H1 (cell line): Measurements from ENCODE around the gene PTX4. TPM values are rescaled to one million over a fixed set of nuclear protein-coding genes. Genes with fewer than 3 reads are reported as not detected.
A peak's percentile ranks its signal among the peaks of the same experiment; 100 is the strongest.

Source experiments
- CTCF ChIA-PET: fragments of 300-600 bp; sonication (Branson Sonifier 250); formaldehyde crosslinking; loops from one replicate; lab custom pipeline; 2021; ENCODE audit not compliant: partially characterized antibody; lab: Charles Lee
- POLR2A ChIA-PET: fragments of 300-600 bp; sonication (Branson Sonifier 250); formaldehyde crosslinking; loops from one replicate; lab custom pipeline; 2021; ENCODE audit warnings: inconsistent platforms; ENCODE audit not compliant: partially characterized antibody; lab: Charles Lee
- DNase-seq, 2 experiments: peaks; one replicate each; pipeline versions ENCODE4 v3.0.0 to v3.0.0-alpha.2; 2010 to 2022; ENCODE audit warnings: low spot score in 2 of 2, low read depth in 1 of 2, mixed read lengths in 1 of 2
- FAIRE-seq: peaks from 2 replicates; lab custom pipeline; 2011; peaks lifted over from hg19 to GRCh38; lab: Jason Lieb, UNC
- H2AFZ ChIP-seq: 2 replicates; pipeline ENCODE4 v1.8.1; 2012; ENCODE audit warnings: low read length, inconsistent platforms
- H2AK5ac ChIP-seq: 2 replicates; pipeline ENCODE4 v1.6.1; 2013; ENCODE audit warnings: low read depth, low read length
- H2BK120ac ChIP-seq: replicated peaks from 2 replicates; pipeline ENCODE3; 2013; ENCODE audit warnings: low read depth, low read length, inconsistent platforms
- H2BK12ac ChIP-seq: 2 replicates; pipeline ENCODE4 v1.6.1; 2013; ENCODE audit warnings: low read depth, low read length
- H2BK15ac ChIP-seq: 2 replicates; pipeline ENCODE4 v1.6.1; 2013; ENCODE audit warnings: low read length
- H2BK20ac ChIP-seq: 2 replicates; pipeline ENCODE4 v1.6.1; 2013; ENCODE audit warnings: low read length
- H2BK5ac ChIP-seq: 2 replicates; pipeline ENCODE4 v1.6.1; 2013; ENCODE audit warnings: low read depth, low read length
- H3K14ac ChIP-seq: 2 replicates; pipeline ENCODE4 v1.6.1; 2013; ENCODE audit warnings: inconsistent platforms; ENCODE audit not compliant: insufficient read length
- H3K18ac ChIP-seq: 2 replicates; pipeline ENCODE4 v1.6.1; 2013; ENCODE audit warnings: low read length; ENCODE audit errors: extremely low read depth
- H3K23ac ChIP-seq: 2 replicates; pipeline ENCODE4 v1.6.1; 2013; ENCODE audit warnings: inconsistent platforms; ENCODE audit not compliant: insufficient read length
- H3K23me2 ChIP-seq: 2 replicates; pipeline ENCODE4 v1.6.1; 2013; ENCODE audit warnings: low read depth, low read length
- H3K27ac ChIP-seq: 2 replicates; pipeline ENCODE4 v1.6.1; 2011; ENCODE audit warnings: low read depth, low read length, inconsistent platforms
- H3K27me3 ChIP-seq, 4 experiments: replicated peaks in 1 of 4; 1 replicate in 1 of 4; 2 replicates in 3 of 4; pipeline versions ENCODE4 v1.6.1 to v1.8.1; 2011 to 2013; ENCODE audit warnings: low read length in 3 of 4, mild to moderate bottlenecking in 3 of 4, inconsistent platforms in 2 of 4, mixed read lengths in 2 of 4, moderate library complexity in 1 of 4; ENCODE audit not compliant: control insufficient read depth in 3 of 4, insufficient read depth in 3 of 4; ENCODE audit errors: extremely low read depth in 1 of 4
- H3K36me3 ChIP-seq, 4 experiments: 2 replicates each; pipeline versions ENCODE4 v1.6.1 to v1.8.1; 2011 to 2013; ENCODE audit warnings: mild to moderate bottlenecking in 4 of 4, low read length in 3 of 4, moderate library complexity in 2 of 4, control low read depth in 1 of 4, inconsistent platforms in 1 of 4; ENCODE audit not compliant: insufficient read depth in 4 of 4, control insufficient read depth in 2 of 4
- H3K4ac ChIP-seq: replicated peaks from 2 replicates; pipeline ENCODE3; 2013; ENCODE audit warnings: low read length, low read depth, mixed read lengths, inconsistent platforms; ENCODE audit not compliant: insufficient read length
- H3K4me1 ChIP-seq, 4 experiments: replicated peaks in 1 of 4; 1 replicate in 1 of 4; 2 replicates in 3 of 4; pipeline versions ENCODE4 v1.6.1 to v1.8.1; 2011 to 2013; ENCODE audit warnings: low read length in 3 of 4, inconsistent platforms in 2 of 4, mixed read lengths in 1 of 4; ENCODE audit not compliant: insufficient read depth in 4 of 4, control insufficient read depth in 3 of 4
- H3K4me2 ChIP-seq, 2 experiments: 2 replicates each; pipeline versions ENCODE4 v1.6.1 to v1.8.1; 2011 to 2013; ENCODE audit warnings: low read depth in 2 of 2, low read length in 2 of 2, control low read depth in 1 of 2, inconsistent platforms in 1 of 2, mild to moderate bottlenecking in 1 of 2; ENCODE audit not compliant: insufficient read depth in 1 of 2
- H3K4me3 ChIP-seq, 4 experiments: fragments of 200-600, 300-600 bp in 1 of 4; sonication (generic), shearing (Covaris generic), sonication (Bioruptor Twin) in 1 of 4; 2 replicates each; pipeline versions ENCODE4 v1.5.1 to v1.8.1; 2011 to 2016; ENCODE audit warnings: low read length in 4 of 4, low read depth in 3 of 4, control low read depth in 2 of 4, inconsistent platforms in 2 of 4, mild to moderate bottlenecking in 2 of 4, mixed read lengths in 1 of 4, moderate library complexity in 1 of 4; ENCODE audit not compliant: insufficient read depth in 2 of 4; ENCODE audit errors: extremely low read depth in 1 of 4
- H3K56ac ChIP-seq: replicated peaks from 2 replicates; pipeline ENCODE3; 2013; ENCODE audit warnings: low read depth, mild to moderate bottlenecking, mixed read lengths, low read length, inconsistent platforms; ENCODE audit not compliant: insufficient read length
- H3K79me1 ChIP-seq: 2 replicates; pipeline ENCODE4 v1.6.1; 2013; ENCODE audit warnings: low read depth, low read length, control low read depth
- H3K79me2 ChIP-seq, 2 experiments: 2 replicates each; pipeline versions ENCODE4 v1.6.1 to v1.8.1; 2012 to 2013; ENCODE audit warnings: low read length in 2 of 2, mild to moderate bottlenecking in 2 of 2, inconsistent platforms in 1 of 2; ENCODE audit not compliant: insufficient read depth in 2 of 2, control insufficient read depth in 1 of 2
- H3K9ac ChIP-seq, 4 experiments: replicated peaks in 1 of 4; 1 replicate in 1 of 4; 2 replicates in 3 of 4; pipeline versions ENCODE4 v1.6.1 to v1.8.1; 2011 to 2013; ENCODE audit warnings: low read depth in 3 of 4, low read length in 3 of 4, control low read depth in 2 of 4, mild to moderate bottlenecking in 2 of 4, moderate library complexity in 2 of 4, inconsistent platforms in 1 of 4; ENCODE audit errors: extremely low read depth in 1 of 4
- H3K9me3 ChIP-seq, 2 experiments: 2 replicates each; pipeline versions ENCODE4 v1.6.1 to v1.8.1; 2012 to 2013; ENCODE audit warnings: mild to moderate bottlenecking in 2 of 2, moderate library complexity in 2 of 2, control low read depth in 1 of 2, inconsistent platforms in 1 of 2, low read depth in 1 of 2, low read length in 1 of 2, mixed read lengths in 1 of 2; ENCODE audit not compliant: insufficient read depth in 2 of 2
- H4K20me1 ChIP-seq, 2 experiments: replicated peaks in 1 of 2; 2 replicates each; pipeline versions ENCODE3 to v1.8.1; 2011 to 2013; ENCODE audit warnings: inconsistent platforms in 2 of 2, low read length in 2 of 2, mild to moderate bottlenecking in 1 of 2; ENCODE audit not compliant: insufficient read depth in 2 of 2, control insufficient read depth in 1 of 2
- H4K5ac ChIP-seq: 2 replicates; pipeline ENCODE4 v1.6.1; 2013; ENCODE audit warnings: low read length, low read depth, mixed read lengths, inconsistent platforms; ENCODE audit not compliant: insufficient read length
- H4K8ac ChIP-seq: 2 replicates; pipeline ENCODE4 v1.8.0; 2013; ENCODE audit warnings: mild to moderate bottlenecking, moderate library complexity, low read length, inconsistent platforms; ENCODE audit not compliant: insufficient read depth; ENCODE audit errors: extremely low read depth
- H4K91ac ChIP-seq: replicated peaks from 2 replicates; pipeline ENCODE3; 2013; ENCODE audit warnings: low read length, mixed read lengths, inconsistent platforms; ENCODE audit not compliant: insufficient read length
- ATF3 ChIP-seq: IDR thresholded peaks from 2 replicates; pipeline ENCODE4 v1.6.1; 2011; ENCODE audit warnings: low read depth, mild to moderate bottlenecking, low read length; ENCODE audit not compliant: insufficient read depth
- WGBS, 2 experiments: shearing (Covaris generic) in 1 of 2; methylation state at CpG; one replicate each; pipeline versions ENCODE4 v1.1.6 to v1.1.7; 2013 to 2015; ENCODE audit warnings: low lambda C conversion rate in 2 of 2, mixed read lengths in 2 of 2, inconsistent platforms in 1 of 2, low coverage in 1 of 2, missing lambda C conversion rate in 1 of 2; ENCODE audit not compliant: insufficient replicate concordance in 2 of 2, insufficient coverage in 1 of 2, insufficient read length in 1 of 2; ENCODE audit errors: extremely low coverage in 1 of 2, missing lambda C conversion rate in 1 of 2; 5-methylcytosine and 5-hydroxymethylcytosine counted together
- polyA plus RNA-seq, 7 experiments: library from polyadenylated mRNA; depleted of rRNA in 3 of 7; stranded (reverse) in 5 of 7; unstranded in 2 of 7; fragments of >200 nt in 5 of 7; fragments of 200-250 nt in 2 of 7; gene quantifications; 1 replicate in 5 of 7; 2 replicates in 1 of 7; 4 replicates in 1 of 7; pipeline versions ENCODE4 v1.2.1 to v1.2.3, GENCODE V29; 2011 to 2013; ENCODE audit warnings: missing spikeins in 2 of 7, mixed read lengths in 2 of 7
- total RNA-seq: library from RNA; stranded (reverse); fragmentation: NEBNext Ultra II Directional; extraction: Animal tissue kit (Norgen Biotek cat#: 25700); gene quantifications from 2 replicates; pipeline ENCODE4 v1.2.1, GENCODE V29; 2021

Gene PTX4
- total and polyA plus RNA-seq, 2 of the 8 experiments (the other 6 are each of a cell fraction or from before 2014, with no cell fraction given): not detected

- H3K4ac ChIP-seq: no peak overlapping the region
- H3K23me2 ChIP-seq: no peaks in the 10 kb centered on the region
- peaks cover 0 to 8% (median 0%) of the 10 kb centered on the region in 4 experiments; a peak in 2 of 7 replicates for H3K27me3 ChIP-seq
- no peak overlapping the region for H3K4me3 ChIP-seq
- H2BK120ac ChIP-seq: no peak overlapping the region
- H4K5ac ChIP-seq: no peak overlapping the region
- H2BK12ac ChIP-seq: no peak overlapping the region
- H2AFZ ChIP-seq: no peak overlapping the region
- no peak overlapping the region for H4K8ac ChIP-seq
- H3K4me1 ChIP-seq: no peaks in the 10 kb centered on the region
- no peak overlapping the region for H2BK20ac ChIP-seq
- H4K20me1 ChIP-seq: no peaks in the 10 kb centered on the region
- H2BK5ac ChIP-seq: no peak overlapping the region
- DNase-seq (no peak), FAIRE-seq (no peak)
- H3K56ac ChIP-seq: peak overlapping the region; percentile 25
- H3K14ac ChIP-seq: no peak overlapping the region
- no peak overlapping the region for H3K4me2 ChIP-seq
- WGBS, 2 experiments: 86% methylated on average over 26 of the region's 28 CpGs; no CpG with 5 or more reads in 1 of the 2 experiments
- no peak overlapping the region for H2AK5ac ChIP-seq
- no peak overlapping the region for H4K91ac ChIP-seq
- H3K79me1 ChIP-seq: no peaks in the 10 kb centered on the region
- H3K9ac ChIP-seq: no peak overlapping the region
- H3K27ac ChIP-seq: no peak overlapping the region
- ChIA-PET CTCF (interaction anchor here (0.9 to 1.1 kb wide), 2 partner anchors 9 to 11 kb away, joined by 3 read pairs; partner anchors contain the start of gene TELO2), POLR2A (interaction anchor here (0.9 to 1.4 kb wide), 5 partner anchors 9 to 31 kb away, joined by 3 to 6 read pairs (median 3); no protein-coding TSS in a partner anchor)
- H3K23ac ChIP-seq: no peak overlapping the region
- H2BK15ac ChIP-seq: no peak overlapping the region
- H3K9me3 ChIP-seq: peaks cover 3 to 6% of the 10 kb centered on the region in 2 experiments; a peak in 3 of 4 replicates
- H3K36me3 ChIP-seq: no peaks in the 10 kb centered on the region
- H3K79me2 ChIP-seq: no peaks in the 10 kb centered on the region
- no peak overlapping the region for H3K18ac ChIP-seq
- TF ChIP-seq ATF3: no peak
These were observed 6.6 kb downstream of the PTX4 start for GRCh38 chr16:1481906-1482835.
